ENCODE results near the gene SPATA46.

DNA sequence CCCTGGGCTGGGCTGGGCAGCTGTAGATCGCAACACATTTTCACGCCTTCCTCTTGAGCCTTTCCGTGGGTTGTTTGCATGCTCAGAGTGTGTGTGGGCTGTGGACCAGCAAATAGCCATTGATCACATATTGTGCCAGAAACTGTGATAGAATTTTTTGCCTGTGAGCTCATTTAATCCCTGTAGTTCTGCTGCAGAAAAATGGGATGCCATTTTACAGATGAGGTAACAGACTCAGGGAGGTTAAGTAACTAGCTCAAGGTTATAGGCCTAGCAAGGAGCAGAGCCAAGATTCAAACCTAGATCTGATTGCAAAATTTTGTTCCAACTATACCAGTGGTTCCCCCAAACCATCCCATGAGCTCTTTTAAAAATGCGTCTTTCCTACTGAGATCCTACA lies 10.5 kb downstream of the SPATA46 start:
- TF ChIP-seq, protein P1, sequence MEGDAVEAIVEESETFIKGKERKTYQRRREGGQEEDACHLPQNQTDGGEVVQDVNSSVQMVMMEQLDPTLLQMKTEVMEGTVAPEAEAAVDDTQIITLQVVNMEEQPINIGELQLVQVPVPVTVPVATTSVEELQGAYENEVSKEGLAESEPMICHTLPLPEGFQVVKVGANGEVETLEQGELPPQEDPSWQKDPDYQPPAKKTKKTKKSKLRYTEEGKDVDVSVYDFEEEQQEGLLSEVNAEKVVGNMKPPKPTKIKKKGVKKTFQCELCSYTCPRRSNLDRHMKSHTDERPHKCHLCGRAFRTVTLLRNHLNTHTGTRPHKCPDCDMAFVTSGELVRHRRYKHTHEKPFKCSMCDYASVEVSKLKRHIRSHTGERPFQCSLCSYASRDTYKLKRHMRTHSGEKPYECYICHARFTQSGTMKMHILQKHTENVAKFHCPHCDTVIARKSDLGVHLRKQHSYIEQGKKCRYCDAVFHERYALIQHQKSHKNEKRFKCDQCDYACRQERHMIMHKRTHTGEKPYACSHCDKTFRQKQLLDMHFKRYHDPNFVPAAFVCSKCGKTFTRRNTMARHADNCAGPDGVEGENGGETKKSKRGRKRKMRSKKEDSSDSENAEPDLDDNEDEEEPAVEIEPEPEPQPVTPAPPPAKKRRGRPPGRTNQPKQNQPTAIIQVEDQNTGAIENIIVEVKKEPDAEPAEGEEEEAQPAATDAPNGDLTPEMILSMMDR (IDR thresholded peaks at IDR 0.05; ENCODE audit: insufficient read depth, low read depth, low read length) = no peak
- TF ChIP-seq EZH2 (IDR thresholded peaks at IDR 0.05; ENCODE audit: insufficient read depth, low read length) = no peak
